ENCODE data around the gene CACNA1D. TPM values are rescaled to one million over a fixed set of nuclear protein-coding genes. Genes with fewer than 3 reads are reported as not detected.

Gene CACNA1D
- total RNA-seq, 1 donor from 2014 or later = 1.9 TPM

GRCh38 chr3:53858096-53858741 is 363.8 kb downstream of the CACNA1D start:
- DNase-seq = no peak
- H3K27me3 Mint-ChIP-seq = no peaks in the 10 kb centered on the region
- intact Hi-C loops (cut with micrococcal nuclease) = no loop called here
- no peak for TF ChIP-seq CTCF (IDR thresholded peaks at IDR 0.05)
- H3K4me1 Mint-ChIP-seq = peaks cover 33% of the 10 kb centered on the region
- peak overlapping the region; percentile 18 for H3K27ac Mint-ChIP-seq
- no peak overlapping the region for H3K4me3 Mint-ChIP-seq
- peaks cover 23% of the 10 kb centered on the region for H3K36me3 Mint-ChIP-seq (ENCODE audit: low read depth)
- POLR2A ChIA-PET = no interaction called here
- CTCF ChIA-PET = no interaction called here
- no peaks in the 10 kb centered on the region for H3K9me3 Mint-ChIP-seq
- no peak for ATAC-seq (ENCODE audit: low read depth)

- CTCF ChIA-PET = interaction anchor here (0.9 kb wide), 1 partner anchor 48 kb away, joined by 3 read pairs; no protein-coding TSS in a partner anchor
Observed at GRCh38 chr3:53859178-53859577, 364.8 kb downstream of the CACNA1D start.

DNA sequence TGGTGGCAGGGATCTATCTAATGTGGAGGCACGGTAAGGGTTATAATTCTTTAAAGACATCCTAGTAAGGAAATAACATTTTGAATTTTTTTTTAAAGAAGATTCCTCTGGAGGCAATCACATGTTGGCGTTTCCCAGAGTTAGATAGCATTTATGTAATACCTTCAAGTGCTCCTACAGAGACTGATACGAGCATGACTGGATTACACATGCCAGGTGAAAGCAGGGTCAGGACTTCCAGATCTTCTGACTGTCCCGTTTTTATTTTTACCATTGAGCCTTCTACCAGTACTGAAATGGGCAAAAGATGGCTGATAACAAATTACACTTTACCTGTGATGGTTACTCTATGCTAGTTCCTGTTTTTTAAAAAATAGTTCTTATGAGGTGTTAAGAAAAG is 365.8 kb downstream of the CACNA1D start:
- Mint-ChIP-seq H3K27ac (no peak overlapping the region), H3K27me3 (no peaks in the 10 kb centered on the region), H3K4me3 (no peak overlapping the region), H3K36me3 (ENCODE audit: low read depth) (peaks cover 35% of the 10 kb centered on the region), H3K4me1 (peaks cover 48% of the 10 kb centered on the region), H3K9me3 (no peaks in the 10 kb centered on the region)
- ChIA-PET CTCF (interaction anchor here (0.6 to 0.9 kb wide), 2 partner anchors 13 to 50 kb away, joined by 3 read pairs; no protein-coding TSS in a partner anchor), POLR2A (no interaction called here)
- TF ChIP-seq CTCF (IDR thresholded peaks at IDR 0.05) = no peak
- intact Hi-C loops (cut with micrococcal nuclease) = no loop called here
- DNase-seq (no peak), ATAC-seq (ENCODE audit: low read depth) (no peak)

More at GRCh38 chr3:53859178-53859577, 364.8 kb downstream of the CACNA1D start:
- Mint-ChIP-seq H3K4me1 (peaks cover 41% of the 10 kb centered on the region), H3K27me3 (no peaks in the 10 kb centered on the region), H3K9me3 (no peaks in the 10 kb centered on the region), H3K36me3 (ENCODE audit: low read depth) (peaks cover 27% of the 10 kb centered on the region), H3K27ac (no peak overlapping the region), H3K4me3 (no peak overlapping the region)
- POLR2A ChIA-PET = no interaction called here
- DNase-seq (no peak), ATAC-seq (ENCODE audit: low read depth) (no peak)
- intact Hi-C loops (cut with micrococcal nuclease) = no loop called here
- no peak for TF ChIP-seq CTCF (IDR thresholded peaks at IDR 0.05)

DNA sequence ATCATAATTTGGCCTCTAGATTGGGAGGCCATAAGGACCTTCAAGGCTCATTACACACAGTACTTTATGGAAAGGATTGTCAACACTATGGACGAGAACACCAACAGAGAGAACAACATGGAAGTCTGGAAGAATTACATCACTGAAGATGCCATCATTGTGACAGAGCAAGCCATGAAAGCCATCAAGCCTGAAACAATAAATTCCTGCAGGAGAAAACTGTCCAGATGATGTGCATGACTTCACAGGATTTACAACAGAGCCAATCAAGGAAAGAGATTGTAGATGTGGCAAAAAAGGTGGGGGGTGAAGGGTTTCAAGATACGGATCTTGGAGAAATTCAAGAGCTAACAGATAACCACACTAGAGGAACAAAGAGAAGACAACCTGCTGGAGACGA is 367.8 kb downstream of the CACNA1D start:
- ChIA-PET POLR2A (no interaction called here), CTCF (interaction anchor here (0.6 kb wide), 1 partner anchor 697 kb away, joined by 3 read pairs; no protein-coding TSS in a partner anchor)
- H3K4me3 Mint-ChIP-seq = no peak overlapping the region
- intact Hi-C loops (cut with micrococcal nuclease) = loop anchor here (1.0 kb wide), 1 partner anchor 563 kb away; no protein-coding TSS in a partner anchor
- H3K36me3 Mint-ChIP-seq (ENCODE audit: low read depth) = peaks cover 42% of the 10 kb centered on the region
- ATAC-seq (ENCODE audit: low read depth) = no peak
- H3K27ac Mint-ChIP-seq = no peak overlapping the region
- peaks cover 34% of the 10 kb centered on the region for H3K4me1 Mint-ChIP-seq
- no peaks in the 10 kb centered on the region for H3K9me3 Mint-ChIP-seq
- H3K27me3 Mint-ChIP-seq = no peaks in the 10 kb centered on the region
- DNase-seq = no peak
- no peak for TF ChIP-seq CTCF (IDR thresholded peaks at IDR 0.05)

GRCh38 chr3:53863145-53863544 is 368.7 kb downstream of the CACNA1D start:
- peaks cover 50% of the 10 kb centered on the region for H3K36me3 Mint-ChIP-seq (ENCODE audit: low read depth)
- CTCF ChIA-PET = interaction anchor here (1.5 kb wide), 1 partner anchor 194 kb away, joined by 3 read pairs; no protein-coding TSS in a partner anchor
- H3K4me3 Mint-ChIP-seq = no peak overlapping the region
- intact Hi-C loops (cut with micrococcal nuclease) = loop anchor here (1.0 kb wide), 1 partner anchor 134 kb away; no protein-coding TSS in a partner anchor
- H3K27ac Mint-ChIP-seq = no peak overlapping the region
- ATAC-seq (ENCODE audit: low read depth) (no peak), DNase-seq (no peak)
- POLR2A ChIA-PET = interaction anchor here (0.7 to 1.6 kb wide), 2 partner anchors 28 to 166 kb away, joined by 4 to 5 read pairs; partner anchors contain the start of gene SELENOK
- H3K27me3 Mint-ChIP-seq = no peaks in the 10 kb centered on the region
- H3K4me1 Mint-ChIP-seq = peaks cover 29% of the 10 kb centered on the region
- no peak for TF ChIP-seq CTCF (IDR thresholded peaks at IDR 0.05)
- H3K9me3 Mint-ChIP-seq = no peaks in the 10 kb centered on the region

Other genes starting within 250 kb of the CACNA1D start
- gene TKT, start 238.6 kb upstream of the CACNA1D start, total RNA-seq = 154 TPM in 2 replicates
- gene DCP1A, start 147.1 kb upstream of the CACNA1D start, total RNA-seq = 35.1 and 39.3 TPM in 2 replicates

Data from activated B cell treated with CpG ODN at 0.5 μM for 24 hours (primary cell).